CD4-positive, alpha-beta T cell treated with Interleukin-6 for 4 hours (primary cell): Measurements from ENCODE around the gene PARD3B.

Experiments
- DNase-seq: peaks from one replicate; pipeline ENCODE4 v3.0.0-alpha.2; 2020; ENCODE audit warnings: mixed read lengths

PARD3B gene

DNA sequence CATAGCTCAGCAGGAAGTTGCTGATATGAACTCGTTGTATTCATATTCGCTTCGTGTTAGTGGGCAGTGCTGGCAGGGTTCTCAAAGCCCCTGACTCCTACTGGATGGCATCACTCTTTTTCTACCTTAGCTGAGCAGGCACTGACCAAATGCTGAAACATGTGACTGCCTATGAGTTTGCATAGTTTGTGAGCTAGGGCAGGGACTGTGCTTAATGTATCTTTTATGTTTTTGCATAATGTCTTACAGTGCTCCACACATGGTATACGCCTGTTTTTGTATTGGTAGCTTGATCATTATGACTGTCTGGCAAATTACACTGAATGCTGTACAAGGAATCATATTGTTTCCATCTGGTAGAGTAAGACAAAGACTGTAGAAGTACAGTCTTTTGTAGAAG lies 305.3 kb downstream of the PARD3B start:
- DNase-seq: no peak

GRCh38 chr2:204853905-204854304 lies 308.6 kb downstream of the PARD3B start:
- no peak for DNase-seq

DNA sequence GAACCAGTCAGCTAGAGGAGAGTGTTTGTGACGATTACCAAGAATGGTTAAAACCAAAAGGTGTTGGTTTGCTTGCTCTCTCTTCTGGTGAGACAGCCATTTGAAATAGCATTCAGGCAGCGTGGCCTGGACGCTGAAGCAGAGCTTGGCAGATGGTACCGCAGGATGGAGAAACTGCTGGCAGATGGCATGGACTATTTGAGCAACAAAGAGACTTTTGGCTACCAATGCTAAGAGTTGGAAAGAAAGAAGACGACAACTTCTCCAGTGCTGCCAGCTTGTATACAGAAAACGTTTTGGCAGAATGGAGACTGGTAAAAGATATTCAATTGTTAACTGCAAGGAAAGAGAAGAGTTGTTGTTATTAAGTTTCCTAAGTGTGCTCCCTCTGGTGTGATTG lies 315.0 kb downstream of the PARD3B start:
- DNase-seq: no peak

DNA sequence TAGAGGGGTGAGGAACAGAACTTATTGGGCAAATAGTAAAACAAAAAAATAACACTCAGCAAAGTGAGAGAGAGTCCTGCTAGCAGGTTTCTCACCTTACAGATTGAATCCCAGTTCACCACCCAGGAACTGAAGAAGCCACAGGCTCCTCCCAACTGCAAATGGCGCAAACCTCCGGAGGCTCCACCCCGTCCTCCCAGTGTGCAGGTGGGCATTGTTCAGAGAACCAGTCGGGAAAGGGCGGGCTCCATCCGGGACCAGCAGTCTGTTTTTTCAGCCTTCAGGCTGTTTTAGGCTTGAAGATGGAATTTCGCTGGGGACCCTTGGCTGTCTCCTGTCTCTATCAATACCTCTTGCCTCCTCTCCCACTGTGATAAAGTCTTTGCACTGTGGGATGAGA lies 317.5 kb downstream of the PARD3B start:
- no peak for DNase-seq

- no peak for DNase-seq
These were observed 318.1 kb downstream of the PARD3B start for GRCh38 chr2:204863336-204863735.

DNA sequence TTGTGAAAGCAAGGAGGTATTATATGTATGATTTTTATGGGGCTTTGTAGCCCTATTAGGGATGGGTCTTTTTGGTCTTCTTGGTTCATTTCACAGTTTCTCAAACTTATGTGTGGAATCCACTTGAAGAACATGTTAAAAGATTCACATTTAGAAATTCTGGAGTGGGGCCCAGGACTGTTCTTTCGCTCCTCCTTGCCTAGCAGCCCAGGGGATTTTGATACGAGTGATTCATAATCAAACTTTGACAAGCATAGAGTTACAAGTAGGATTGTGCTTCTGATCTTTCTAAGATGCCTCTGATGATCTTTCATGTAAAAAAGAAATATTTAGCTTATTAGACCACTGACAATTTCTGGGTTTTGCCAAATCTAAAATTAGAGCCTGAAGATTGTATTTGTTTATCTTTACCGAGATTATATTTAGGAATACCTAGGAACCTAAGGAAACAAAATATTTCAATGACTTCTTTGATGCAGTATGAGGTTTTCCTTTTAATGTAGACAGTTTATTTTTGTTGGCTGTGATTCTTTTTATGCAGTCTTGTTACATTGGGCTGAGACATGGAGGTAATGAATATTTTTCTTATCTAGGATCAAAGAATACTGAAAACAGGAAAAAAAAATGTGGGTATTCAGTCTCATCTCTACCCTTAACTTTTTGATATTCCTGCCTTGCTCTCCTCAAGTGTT lies 324.0 kb downstream of the PARD3B start:
- no peak for DNase-seq

- DNase-seq: no peak
These were observed 324.8 kb downstream of the PARD3B start for GRCh38 chr2:204870053-204870452.

DNA sequence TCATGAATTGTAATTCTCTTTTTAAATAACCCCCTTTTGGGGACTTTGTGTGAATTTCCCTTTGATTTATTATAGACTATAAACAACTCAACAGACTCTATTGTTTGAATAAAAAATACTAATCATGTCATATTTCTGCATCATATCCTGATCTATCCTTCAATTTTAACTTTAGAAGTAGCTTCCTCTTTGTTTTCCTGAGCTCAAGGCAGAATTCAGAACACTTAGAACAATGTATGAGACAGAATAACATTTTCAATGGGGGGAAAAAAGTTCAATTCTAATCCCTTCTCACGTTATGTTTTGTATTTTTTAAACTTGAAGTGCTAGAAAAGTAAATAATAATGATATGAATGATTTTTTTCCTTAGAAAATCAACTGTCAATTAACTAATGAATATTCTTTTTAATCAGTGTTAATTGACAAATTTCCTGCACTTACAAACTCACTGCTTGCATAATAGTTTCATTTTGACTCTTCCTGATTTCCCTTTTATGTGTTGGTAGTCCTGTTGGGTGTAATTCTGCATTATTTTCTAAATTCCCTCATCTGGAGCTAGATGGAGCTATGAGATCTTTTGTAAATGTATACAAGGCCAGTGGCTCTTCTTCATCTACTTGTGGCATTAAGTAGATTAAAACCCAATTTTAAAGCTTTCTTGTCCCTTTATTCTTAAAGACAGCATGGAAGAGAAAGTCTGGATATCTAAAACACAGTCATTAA lies 326.1 kb downstream of the PARD3B start:
- no peak for DNase-seq

DNA sequence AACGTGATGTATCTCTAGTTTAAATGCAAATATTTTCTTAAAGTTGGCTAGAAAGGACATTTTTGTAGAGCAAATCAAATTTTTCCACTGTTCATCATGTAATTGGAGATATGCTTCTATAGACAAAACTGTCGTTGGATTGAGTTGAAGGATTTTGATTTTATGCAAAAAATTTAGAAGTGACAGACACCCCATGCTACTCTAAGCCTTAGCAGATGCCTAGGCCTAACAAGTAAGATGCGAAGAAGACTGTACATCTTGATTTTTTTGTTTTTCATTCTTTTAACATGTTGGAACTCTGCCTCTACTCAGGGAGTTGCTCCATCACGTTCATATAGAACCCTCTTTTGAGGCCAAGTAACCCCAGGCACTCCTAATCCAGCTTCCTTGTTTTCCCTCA lies 331.0 kb downstream of the PARD3B start:
- DNase-seq: no peak

- no peak for DNase-seq
These were observed 332.4 kb downstream of the PARD3B start for GRCh38 chr2:204877691-204878090.

GRCh38 chr2:204880928-204881327 lies 335.7 kb downstream of the PARD3B start:
- DNase-seq: no peak

GRCh38 chr2:204881655-204882054 lies 336.4 kb downstream of the PARD3B start:
- peak; percentile 27 for DNase-seq

- no peak for DNase-seq
These were observed 340.5 kb downstream of the PARD3B start for GRCh38 chr2:204885747-204886146.

GRCh38 chr2:204886713-204887112 lies 341.4 kb downstream of the PARD3B start:
- DNase-seq: no peak

DNA sequence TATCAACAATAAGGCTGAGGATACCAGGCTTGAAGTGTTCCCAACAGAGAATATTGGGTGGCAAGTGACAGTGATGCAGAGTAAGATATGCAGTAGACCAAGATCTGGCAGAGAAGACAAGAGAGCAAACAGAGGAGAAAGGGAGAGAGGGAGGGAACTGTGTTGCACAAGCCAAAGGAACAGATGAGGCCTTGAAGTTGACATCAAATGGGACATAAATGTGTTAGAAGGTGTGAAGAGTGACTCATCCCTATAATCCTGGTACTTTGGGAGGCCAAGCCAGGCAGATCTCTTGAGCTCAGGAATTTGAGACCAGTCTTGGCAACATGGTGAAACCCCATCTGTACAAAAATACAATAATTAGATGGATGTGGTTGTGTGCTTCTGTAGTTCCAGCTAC lies 342.9 kb downstream of the PARD3B start:
- DNase-seq: no peak

DNA sequence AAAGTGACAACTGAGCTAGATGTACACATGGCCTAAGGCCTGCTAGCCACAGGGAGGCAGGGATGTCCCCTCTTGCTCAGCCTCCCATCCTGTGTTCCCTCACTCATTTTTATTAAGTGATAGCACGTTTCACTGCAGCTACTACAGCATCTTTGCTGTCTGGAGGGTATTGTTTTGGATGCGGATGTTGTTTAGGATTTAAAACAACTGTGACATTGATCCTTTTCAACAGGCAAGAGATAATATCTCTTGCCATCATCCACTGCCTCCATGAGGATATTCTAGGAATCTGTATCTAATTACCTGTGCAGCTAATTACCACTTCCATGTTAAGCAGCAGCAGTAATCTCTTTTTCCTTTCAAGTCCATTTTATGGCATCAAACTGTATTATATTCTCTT lies 345.4 kb downstream of the PARD3B start:
- DNase-seq: no peak

DNA sequence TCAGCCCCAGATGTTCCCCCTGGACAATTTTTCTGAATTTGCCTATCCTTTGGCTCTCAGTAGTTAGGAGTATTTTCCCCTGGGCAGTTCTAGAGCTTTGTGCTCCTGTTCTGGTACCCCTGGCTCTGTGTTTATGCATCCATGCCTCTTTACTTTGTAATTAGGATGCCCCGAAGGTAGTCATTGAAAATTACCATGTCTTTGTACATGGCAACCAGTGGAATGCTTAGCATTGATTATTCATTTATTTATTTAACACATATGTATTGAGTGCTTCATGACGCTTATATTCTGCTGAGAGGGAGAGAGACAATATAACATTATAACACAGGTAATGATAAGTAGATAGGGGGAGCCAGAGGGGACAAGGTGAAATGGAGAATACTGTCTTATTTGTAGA lies 346.5 kb downstream of the PARD3B start:
- DNase-seq: no peak

DNA sequence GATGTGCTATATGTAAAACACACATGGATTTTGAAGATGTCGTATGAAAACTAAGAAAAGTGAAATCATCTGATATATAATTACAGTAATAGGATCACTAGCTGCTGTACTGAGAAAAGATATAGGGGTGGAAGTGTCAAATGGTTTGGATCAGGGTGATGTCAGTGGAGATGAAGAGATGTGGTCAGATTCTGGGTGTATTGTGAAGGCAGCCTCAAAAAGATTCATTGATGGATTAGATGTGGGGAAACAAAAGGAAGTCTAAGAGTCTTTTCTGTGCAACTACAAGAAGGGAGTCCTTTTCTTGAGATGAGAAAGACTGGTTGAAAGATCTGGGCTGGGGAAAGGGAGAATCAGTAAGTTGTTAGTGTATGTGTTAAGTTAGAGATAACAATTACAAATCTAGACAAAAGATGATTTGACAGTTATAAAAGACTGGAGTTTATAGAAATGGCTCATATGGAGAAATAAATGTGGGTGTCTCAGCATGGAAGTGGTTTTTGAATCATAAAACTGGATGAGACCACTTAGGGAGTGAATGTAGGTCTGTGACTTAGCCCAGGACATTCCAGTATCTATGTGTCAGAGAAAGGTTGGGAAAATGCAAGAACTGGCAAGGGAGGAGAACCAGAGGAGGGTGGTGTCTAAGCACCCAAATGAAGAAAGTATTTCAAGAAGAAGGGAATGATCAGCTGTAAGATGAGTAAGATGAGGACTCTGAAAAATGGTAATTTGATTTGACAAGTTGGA lies 347.4 kb downstream of the PARD3B start:
- DNase-seq: no peak

DNA sequence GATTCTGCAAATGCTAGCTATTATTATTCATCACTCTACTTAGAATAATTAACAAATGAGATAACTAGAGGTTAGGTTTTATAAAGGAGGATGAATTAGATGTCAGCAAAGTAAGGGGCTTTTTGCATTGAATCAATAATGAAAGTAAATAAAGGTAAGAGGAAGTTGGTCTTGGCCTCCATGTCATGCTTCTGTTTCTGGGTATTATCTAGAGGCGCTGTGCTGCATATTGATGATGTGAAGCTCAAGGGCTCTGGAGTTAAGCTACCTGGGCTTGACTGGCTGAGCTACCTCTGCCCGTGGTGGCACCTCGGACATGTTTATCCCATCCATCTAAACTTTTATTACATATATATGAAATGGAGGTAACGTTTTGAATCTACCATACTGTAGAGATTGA lies 350.9 kb downstream of the PARD3B start:
- DNase-seq: no peak

- DNase-seq: no peak
These were observed 352.3 kb downstream of the PARD3B start for GRCh38 chr2:204897561-204897960.

DNA sequence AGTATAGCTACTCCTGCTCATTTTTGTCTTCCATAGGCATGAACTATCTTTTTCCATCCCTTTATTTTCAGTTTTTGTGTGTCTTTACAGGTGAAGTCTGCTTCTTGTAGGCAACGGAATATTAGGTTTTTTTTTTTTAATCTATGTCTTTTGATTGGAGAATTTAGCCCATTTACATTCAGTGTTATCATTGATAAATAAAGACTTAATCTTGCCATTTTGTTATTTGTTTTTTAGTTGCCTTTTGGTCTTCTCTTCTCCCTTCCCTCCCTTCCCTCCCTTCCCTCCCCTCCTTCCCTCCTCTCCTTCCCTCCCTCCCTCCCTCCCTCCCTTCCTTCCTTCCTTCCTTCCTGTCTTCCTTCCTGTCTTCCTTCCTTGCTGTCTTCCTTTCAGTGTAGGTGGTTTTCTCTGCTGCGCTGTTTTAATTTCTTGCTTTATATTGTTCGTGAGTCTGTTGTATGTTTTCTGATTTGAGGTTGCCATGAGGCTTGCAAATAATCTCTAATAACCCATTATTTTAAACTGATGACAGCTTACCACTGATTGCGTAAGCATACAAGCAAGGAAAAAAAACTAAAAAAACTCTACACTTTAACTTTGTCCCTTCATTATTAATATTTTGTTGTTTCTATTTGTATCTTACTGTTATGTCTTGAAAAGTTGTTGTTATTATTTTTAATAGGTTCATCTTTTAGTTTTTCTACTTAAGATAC lies 353.8 kb downstream of the PARD3B start:
- DNase-seq: no peak

DNA sequence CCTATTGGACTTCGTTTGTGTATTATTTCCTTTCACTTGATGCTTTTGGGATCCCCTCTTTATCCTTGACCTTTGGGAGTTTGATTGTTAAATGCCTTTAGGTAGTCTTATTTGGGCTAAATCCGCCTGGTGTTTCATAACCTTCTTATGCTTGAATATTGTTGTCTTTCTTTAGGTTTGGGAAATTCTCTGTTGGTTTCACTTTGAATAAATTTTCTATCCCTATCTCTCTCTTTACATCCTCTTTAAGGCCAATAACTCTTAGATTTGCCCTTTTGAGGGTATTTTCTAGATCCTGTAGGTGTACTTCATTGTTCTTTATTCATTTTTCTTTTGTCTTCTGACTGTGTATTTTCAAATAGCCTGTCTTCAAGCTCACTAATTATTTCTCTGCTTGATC lies 354.7 kb downstream of the PARD3B start:
- no peak for DNase-seq

GRCh38 chr2:204900487-204900886 lies 355.2 kb downstream of the PARD3B start:
- DNase-seq: no peak
